Large intestine (tissue), 3 donors: ENCODE measurements around the gene DIS3L. TPM values are rescaled to one million over a fixed set of nuclear protein-coding genes. Genes with fewer than 3 reads are reported as not detected.

Experiments used
- DNase-seq, 2 donors: peaks; one replicate each; pipeline versions ENCODE4 v3.0.0 to v3.0.0-alpha.2; 2013
- H3K27ac ChIP-seq: one replicate; pipeline ENCODE4 v1.5.1; 2013; ENCODE audit warnings: low read length
- H3K27me3 ChIP-seq: 2 replicates; pipeline ENCODE4 v1.6.1; 2013; ENCODE audit warnings: low read length; ENCODE audit not compliant: control insufficient read depth, insufficient read depth
- H3K36me3 ChIP-seq: 2 replicates; pipeline ENCODE4 v1.6.1; 2013; ENCODE audit warnings: low read length; ENCODE audit not compliant: control insufficient read depth, insufficient read depth
- H3K4me1 ChIP-seq: one replicate; pipeline ENCODE4 v1.6.1; 2013; ENCODE audit warnings: low read length; ENCODE audit not compliant: control insufficient read depth, insufficient read depth
- H3K4me3 ChIP-seq: one replicate; pipeline ENCODE4 v1.5.1; 2013; ENCODE audit warnings: low read length
- H3K9me3 ChIP-seq: one replicate; pipeline ENCODE4 v1.6.1; 2013; ENCODE audit warnings: mild to moderate bottlenecking, low read depth, low read length, moderate library complexity; ENCODE audit not compliant: control insufficient read depth
- WGBS: methylation state at CpG from one replicate; pipeline ENCODE4 v1.1.5; 2013; ENCODE audit warnings: low lambda C conversion rate; ENCODE audit not compliant: insufficient coverage; 5-methylcytosine and 5-hydroxymethylcytosine counted together
- polyA plus RNA-seq: library from polyadenylated mRNA; unstranded; fragments of 120-200 nt; gene quantifications from one replicate; pipeline ENCODE4 v1.2.1, GENCODE V29; 2013

The DIS3L gene
- polyA plus RNA-seq, 1 donor, result 33.6 TPM

- no CpG with 5 or more reads among the region's 6 CpGs for WGBS
- H3K36me3 ChIP-seq, result no peaks in the 10 kb centered on the region
- H3K9me3 ChIP-seq, result no peaks in the 10 kb centered on the region
- H3K27me3 ChIP-seq, result no peaks in the 10 kb centered on the region
- DNase-seq, result no peak
- no peak overlapping the region for H3K4me3 ChIP-seq
- H3K4me1 ChIP-seq, result no peaks in the 10 kb centered on the region
- no peak overlapping the region for H3K27ac ChIP-seq
Measured at GRCh38 chr15:66278056-66278455, 15.3 kb upstream of the DIS3L start.

- WGBS, result 95% methylated on average over 2 of the region's 6 CpGs
- H3K27ac ChIP-seq, result no peak overlapping the region
- H3K4me1 ChIP-seq, result no peaks in the 10 kb centered on the region
- H3K27me3 ChIP-seq, result no peaks in the 10 kb centered on the region
- no peaks in the 10 kb centered on the region for H3K36me3 ChIP-seq
- no peaks in the 10 kb centered on the region for H3K9me3 ChIP-seq
- no peak overlapping the region for H3K4me3 ChIP-seq
- no peak for DNase-seq
Measured at GRCh38 chr15:66278671-66279070, 14.7 kb upstream of the DIS3L start.

- H3K27ac ChIP-seq, result no peak overlapping the region
- DNase-seq, result no peak
- H3K4me3 ChIP-seq, result no peak overlapping the region
- peaks cover 12% of the 10 kb centered on the region for H3K4me1 ChIP-seq
- no peaks in the 10 kb centered on the region for H3K9me3 ChIP-seq
- H3K27me3 ChIP-seq, result no peaks in the 10 kb centered on the region
- no CpG with 5 or more reads among the region's 3 CpGs for WGBS
- H3K36me3 ChIP-seq, result no peaks in the 10 kb centered on the region
Measured at GRCh38 chr15:66284271-66284670, 9.1 kb upstream of the DIS3L start.

- peaks cover 12% of the 10 kb centered on the region for H3K4me1 ChIP-seq
- no peak overlapping the region for H3K27ac ChIP-seq
- peak; percentile 30 to 52 for DNase-seq
- WGBS, result 100% methylated on average over 1 of the region's 6 CpGs
- H3K27me3 ChIP-seq, result no peaks in the 10 kb centered on the region
- no peaks in the 10 kb centered on the region for H3K9me3 ChIP-seq
- H3K36me3 ChIP-seq, result no peaks in the 10 kb centered on the region
- no peak overlapping the region for H3K4me3 ChIP-seq
Measured at GRCh38 chr15:66285533-66286280, 7.7 kb upstream of the DIS3L start.

- Histone ChIP-seq H3K27me3 (no peaks in the 10 kb centered on the region), H3K36me3 (no peaks in the 10 kb centered on the region), H3K4me1 (peaks cover 12% of the 10 kb centered on the region), H3K9me3 (no peaks in the 10 kb centered on the region), H3K4me3 (no peak overlapping the region), H3K27ac (no peak overlapping the region)
- WGBS, result 21% methylated on average over 5 of the region's 6 CpGs
- no peak for DNase-seq
Measured at GRCh38 chr15:66287461-66288057, 5.8 kb upstream of the DIS3L start.

GRCh38 chr15:66288093-66288492 lies 5.3 kb upstream of the DIS3L start:
- DNase-seq, result peak in 1 of 2 donors; percentile 40
- Histone ChIP-seq H3K27me3 (no peaks in the 10 kb centered on the region), H3K36me3 (no peaks in the 10 kb centered on the region), H3K27ac (no peak overlapping the region), H3K4me1 (peaks cover 12% of the 10 kb centered on the region), H3K4me3 (no peak overlapping the region), H3K9me3 (no peaks in the 10 kb centered on the region)

- Histone ChIP-seq H3K9me3 (no peaks in the 10 kb centered on the region), H3K4me1 (peaks cover 12% of the 10 kb centered on the region), H3K4me3 (no peak overlapping the region), H3K27ac (no peak overlapping the region), H3K36me3 (no peaks in the 10 kb centered on the region), H3K27me3 (no peaks in the 10 kb centered on the region)
- no peak for DNase-seq
- WGBS, result 83% methylated on average over 1 of the region's 6 CpGs
Measured at GRCh38 chr15:66288551-66289185, 4.7 kb upstream of the DIS3L start.

- Histone ChIP-seq H3K27ac (no peak overlapping the region), H3K9me3 (peaks cover 2% of the 10 kb centered on the region), H3K27me3 (no peaks in the 10 kb centered on the region), H3K36me3 (no peaks in the 10 kb centered on the region), H3K4me3 (no peak overlapping the region), H3K4me1 (peaks cover 19% of the 10 kb centered on the region)
- no peak for DNase-seq
- no CpG with 5 or more reads among the region's 3 CpGs for WGBS
Measured at GRCh38 chr15:66290007-66290406, 3.4 kb upstream of the DIS3L start.

- Histone ChIP-seq H3K4me3 (no peak overlapping the region), H3K9me3 (peaks cover 2% of the 10 kb centered on the region), H3K27me3 (no peaks in the 10 kb centered on the region), H3K27ac (no peak overlapping the region), H3K36me3 (no peaks in the 10 kb centered on the region), H3K4me1 (peaks cover 20% of the 10 kb centered on the region)
- DNase-seq, result no peak
Measured at GRCh38 chr15:66290518-66290917, 2.9 kb upstream of the DIS3L start.

GRCh38 chr15:66291816-66292570 lies 1.4 kb upstream of the DIS3L start:
- Histone ChIP-seq H3K27me3 (no peaks in the 10 kb centered on the region), H3K36me3 (no peaks in the 10 kb centered on the region), H3K4me3 (no peak overlapping the region), H3K9me3 (peaks cover 2% of the 10 kb centered on the region), H3K27ac (no peak overlapping the region), H3K4me1 (peaks cover 14% of the 10 kb centered on the region)
- no peak for DNase-seq
- 80% methylated on average over 1 of the region's 6 CpGs for WGBS
